DMS114 treated with DMSO at 0.1 percent for 48 hours (cell line): ENCODE data around the gene BMF.
A peak's percentile ranks its signal among the peaks of the same experiment; 100 is the strongest.
"Not testable (repeated sequence)": the region's sequence is repeated elsewhere in the genome, so short reads cannot be mapped to it uniquely, and the experiment has no call there.

Source experiments
- DNase-seq: peaks from one replicate; lab custom pipeline; 2025; ENCODE audit not compliant: unreplicated experiment; lab: John Stamatoyannopoulos, UW

BMF gene

DNA sequence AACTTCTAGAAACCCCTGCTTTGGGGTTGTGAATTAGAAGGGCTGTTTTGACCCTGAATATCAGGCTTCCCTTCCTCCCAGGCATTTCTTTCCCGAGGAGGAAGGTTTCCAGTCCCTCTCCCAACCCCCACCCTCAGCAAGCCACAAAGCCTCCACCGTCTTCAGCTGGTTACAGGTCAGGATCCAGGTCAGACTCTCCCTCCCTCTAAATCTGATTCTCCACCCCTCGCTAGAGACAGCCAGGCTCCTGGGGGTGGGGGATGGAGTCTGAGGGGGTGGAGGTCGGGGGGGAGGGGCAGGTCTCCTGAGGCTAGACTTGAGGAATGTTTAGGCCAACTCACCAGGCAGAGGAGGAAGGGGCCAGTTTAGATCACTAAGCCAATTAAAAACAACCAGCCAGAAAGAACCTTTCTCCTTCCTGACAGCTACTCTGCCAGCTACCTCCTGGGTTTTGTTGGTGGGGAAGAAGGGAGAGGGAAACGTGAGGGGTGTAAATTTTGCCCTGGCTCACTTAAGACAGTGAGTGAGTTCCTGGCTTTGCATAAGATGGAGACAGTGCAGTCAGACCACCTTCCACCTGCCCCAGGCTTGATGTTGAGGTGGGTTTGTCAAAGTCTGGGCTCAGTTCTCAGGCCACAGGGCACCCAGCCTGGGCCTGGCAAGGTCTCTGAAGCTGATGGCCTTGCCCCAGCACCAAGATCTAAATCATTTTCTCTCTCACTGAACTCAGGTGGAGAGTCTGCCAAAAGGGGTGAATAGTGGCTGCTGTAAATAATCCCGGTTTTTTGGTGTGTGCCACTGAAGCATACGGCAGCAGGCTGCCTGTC, 19.5 kb downstream of the BMF start:
- no peak for DNase-seq

DNA sequence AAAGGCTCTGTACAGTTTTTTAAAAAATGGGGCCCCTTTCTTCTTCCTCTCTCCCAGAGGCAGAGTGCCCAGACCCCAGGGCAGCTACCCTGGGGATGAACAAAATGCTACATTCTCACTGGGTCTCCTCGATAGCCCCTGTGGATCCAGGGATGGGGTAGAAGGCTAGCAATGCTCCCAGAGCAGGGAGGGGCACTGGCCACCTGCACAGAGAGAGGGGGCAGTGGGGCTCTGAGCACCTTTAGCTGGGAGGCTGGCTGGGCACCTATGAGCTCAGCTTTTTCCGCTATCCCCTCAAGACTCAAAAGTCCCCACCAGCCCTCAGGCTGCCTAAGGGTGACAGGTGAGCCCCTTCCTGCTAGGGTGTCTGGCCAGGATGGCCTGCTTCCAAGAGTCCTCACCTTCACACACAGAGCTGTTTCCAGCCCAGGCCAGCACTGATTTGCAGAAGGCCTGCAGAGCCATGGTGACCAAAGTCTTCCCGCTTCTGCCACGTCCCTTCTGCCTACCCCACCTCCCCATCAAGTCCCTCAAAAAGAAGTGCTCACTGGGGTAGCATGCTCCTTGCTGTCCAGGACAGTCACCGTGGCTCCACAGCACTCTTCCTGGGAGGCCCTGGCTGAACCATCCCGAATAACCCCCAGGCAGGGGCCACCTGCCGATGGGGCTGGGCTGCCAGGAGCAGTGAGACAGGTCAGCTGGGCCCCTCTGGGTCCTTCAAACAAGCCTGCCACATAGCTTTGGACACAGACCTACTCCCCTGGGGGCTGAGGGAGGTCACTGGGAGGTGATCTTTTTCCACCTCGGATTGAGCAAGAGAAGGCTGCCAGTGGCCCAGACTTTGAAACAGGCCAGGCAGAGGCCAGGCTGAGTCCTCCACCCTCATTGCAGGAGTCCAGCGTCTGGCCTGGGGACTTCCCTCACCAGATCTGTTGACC, 20.4 kb downstream of the BMF start:
- DNase-seq: no peak

DNA sequence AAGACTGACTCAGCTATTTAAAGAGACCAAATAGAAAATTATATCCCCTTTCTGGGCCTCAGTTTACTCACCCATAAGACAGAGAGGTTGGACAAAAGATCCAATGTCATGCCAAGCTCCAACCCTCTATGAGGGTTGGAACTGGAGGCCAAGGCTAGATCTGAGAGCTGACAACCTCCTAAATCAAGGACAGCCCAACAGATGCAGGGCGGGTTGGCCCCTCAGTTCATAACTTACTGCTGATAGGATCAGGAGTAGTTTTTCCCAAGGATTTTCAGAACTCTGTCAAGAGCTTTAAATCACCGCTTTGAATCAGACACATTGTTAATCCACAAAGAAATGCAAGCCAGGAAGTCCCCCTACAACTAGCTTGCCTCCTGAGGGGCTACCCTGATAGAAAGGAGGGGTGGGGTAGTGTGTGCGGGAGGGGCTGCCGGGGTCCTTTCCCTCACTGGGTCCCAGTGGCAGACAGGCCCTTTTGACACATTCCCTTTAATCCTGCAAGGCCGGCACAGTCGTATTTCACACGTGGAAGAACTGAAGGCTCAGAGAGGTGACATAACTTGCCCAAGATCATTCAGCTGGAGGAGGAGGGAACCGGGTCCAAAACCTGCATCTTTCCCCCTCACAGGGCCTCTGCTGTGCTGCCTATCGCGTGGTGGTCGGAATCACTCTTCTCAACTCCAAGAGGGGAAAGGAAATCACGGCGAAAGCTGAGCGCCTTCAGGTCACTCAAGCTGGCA, 21.4 kb downstream of the BMF start:
- DNase-seq: no peak

DNA sequence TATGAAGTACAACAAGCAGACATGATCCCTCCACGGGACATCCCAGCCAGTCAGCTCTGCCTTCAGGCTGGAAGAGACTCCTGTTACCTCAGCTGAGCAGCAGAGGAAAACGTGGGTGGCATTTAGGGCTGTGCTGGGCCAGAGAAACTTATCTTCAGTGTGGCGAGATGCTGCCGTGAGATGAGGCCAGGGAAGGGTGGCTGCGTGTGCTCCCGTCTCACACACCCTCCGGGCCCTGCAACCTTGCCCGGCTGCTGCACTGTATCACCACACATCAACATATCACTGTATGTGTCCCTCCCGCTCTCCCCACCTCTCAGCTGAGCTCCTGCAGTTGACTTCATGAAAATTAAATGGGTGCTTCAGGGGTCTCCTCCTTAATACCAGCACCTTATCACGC, 23.4 kb downstream of the BMF start:
- no peak for DNase-seq

DNA sequence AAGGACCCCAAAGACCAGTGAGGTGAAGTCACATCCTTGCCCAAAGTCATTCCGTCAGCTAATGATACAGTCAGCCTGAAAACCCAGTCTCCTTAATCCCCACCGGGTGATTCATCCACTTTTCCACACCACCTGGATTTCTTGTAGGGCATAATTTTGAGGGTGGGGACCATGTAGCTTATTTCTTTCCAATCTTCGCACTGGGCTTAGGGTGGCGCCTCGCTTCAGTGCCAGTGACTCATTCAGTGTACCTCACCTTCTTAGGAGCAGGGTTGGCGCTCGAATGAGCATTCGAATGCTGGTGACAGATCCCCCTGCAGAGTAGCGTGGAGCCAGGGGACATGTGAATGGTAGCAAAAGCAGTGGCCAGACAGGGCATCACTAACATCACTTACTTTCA, 24.0 kb downstream of the BMF start:
- no peak for DNase-seq

DNA sequence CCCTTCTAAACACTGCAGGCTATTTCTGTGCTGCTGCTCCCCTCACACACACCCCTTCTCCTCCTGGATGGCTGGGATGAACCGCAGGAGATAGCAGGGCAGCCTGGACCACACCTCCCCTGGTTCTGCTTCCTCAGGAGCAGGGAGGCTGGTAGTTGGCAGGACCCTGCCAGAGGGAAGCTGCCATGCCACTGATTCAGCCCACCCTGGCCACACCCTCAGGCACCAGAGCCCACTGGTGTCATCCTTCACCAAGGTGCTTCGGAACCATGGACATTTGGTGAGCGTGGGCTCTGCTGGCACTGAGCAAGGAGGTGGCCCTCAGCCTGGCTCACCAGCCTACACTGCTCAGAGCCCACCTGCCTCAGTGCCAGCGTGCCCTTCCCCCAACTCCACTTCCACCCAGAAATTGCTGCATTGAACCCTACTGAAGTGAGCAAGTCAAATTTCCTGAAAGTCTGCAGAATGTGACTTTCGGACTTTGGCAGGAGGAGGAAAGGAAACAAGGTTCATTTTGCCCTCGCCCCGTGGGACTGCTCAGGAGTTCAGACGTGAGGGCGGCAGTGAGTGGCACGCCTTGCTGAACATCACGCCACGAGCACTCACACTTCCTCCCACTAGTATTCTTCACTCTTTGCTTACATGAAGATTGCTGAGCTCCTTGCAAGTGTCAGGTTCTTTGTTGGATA, 26.3 kb downstream of the BMF start:
- DNase-seq: no peak

DNA sequence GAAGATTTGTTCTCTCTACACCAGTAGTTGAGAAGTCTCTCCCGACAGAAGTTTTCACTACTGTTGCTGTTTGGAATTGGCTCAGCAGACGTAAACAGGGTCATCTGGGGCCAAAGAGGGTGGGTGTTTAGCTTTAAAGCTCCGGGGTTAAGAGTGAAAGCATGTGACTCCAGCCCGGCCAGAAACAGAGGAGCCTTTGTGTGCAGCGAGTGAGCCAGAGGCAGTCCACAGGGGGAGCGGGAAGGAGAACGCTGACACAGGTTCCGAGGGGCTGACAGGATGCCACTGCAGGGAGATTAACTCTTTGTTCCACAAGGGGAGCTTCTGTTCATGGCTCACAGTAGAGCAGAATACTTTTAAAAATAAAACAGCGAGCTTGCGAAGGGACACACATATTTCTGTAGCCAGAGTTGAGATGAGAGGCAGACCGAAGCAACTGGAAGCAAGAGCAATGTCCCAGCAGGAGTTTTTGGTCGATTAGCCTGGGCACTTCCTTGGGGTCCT, 26.9 kb downstream of the BMF start:
- DNase-seq: peak; percentile 22

DNA sequence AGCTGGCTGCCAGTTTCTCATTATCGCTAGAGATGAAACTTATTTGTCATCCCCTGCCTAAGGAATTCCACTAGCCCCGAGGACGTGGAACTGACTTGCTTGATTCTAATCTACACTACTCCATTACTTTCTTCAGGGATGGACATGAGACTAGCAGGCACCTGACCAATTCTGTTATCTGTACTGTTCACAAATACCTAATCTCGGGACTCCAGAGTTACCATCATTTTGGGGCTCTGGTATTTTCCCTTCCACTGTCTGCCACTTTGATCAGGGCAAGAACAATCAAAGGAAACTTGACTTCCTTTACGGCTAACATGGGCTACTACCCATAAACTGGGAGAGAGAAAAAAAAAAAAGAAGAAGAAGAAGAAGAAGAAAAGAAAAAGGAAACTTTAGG, 27.8 kb downstream of the BMF start:
- DNase-seq: no peak

DNA sequence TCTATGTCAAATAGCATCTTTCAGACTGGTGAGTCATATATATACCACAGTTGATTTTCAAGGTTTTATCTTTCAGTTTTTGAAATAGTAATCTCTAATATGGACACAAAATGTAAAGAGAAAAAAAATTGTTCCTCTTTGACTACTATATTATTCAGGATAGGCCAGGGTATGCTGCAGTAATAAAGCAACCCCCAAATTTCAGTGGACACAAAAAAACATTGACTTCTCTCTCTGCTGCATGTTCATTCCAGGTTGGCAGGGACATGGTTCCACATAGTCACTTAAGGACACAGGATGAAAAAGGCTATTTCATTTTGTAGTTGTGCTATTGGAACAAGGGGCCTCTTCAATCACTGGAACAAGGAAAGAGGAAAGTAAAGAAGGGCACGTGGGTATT, 28.6 kb downstream of the BMF start:
- no peak for DNase-seq

DNA sequence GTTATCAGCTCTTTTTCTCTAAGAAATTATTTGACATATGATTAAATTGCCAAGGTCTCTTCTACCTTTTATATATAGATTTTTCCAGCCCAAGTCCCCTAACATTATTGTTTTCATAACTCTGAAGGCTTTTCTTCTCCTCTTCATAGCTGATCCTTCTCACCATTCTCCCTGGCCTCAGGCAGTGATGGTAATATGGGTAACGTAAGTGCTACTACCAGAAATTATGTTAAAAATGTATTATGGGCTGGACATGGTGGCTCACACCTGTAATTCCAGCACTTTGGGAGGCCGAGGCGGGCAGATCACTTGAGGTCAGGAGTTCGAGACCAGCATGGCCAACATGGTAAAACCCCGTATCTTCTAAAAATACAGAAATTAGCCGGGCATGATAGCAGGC, 29.2 kb downstream of the BMF start:
- DNase-seq: no peak

DNA sequence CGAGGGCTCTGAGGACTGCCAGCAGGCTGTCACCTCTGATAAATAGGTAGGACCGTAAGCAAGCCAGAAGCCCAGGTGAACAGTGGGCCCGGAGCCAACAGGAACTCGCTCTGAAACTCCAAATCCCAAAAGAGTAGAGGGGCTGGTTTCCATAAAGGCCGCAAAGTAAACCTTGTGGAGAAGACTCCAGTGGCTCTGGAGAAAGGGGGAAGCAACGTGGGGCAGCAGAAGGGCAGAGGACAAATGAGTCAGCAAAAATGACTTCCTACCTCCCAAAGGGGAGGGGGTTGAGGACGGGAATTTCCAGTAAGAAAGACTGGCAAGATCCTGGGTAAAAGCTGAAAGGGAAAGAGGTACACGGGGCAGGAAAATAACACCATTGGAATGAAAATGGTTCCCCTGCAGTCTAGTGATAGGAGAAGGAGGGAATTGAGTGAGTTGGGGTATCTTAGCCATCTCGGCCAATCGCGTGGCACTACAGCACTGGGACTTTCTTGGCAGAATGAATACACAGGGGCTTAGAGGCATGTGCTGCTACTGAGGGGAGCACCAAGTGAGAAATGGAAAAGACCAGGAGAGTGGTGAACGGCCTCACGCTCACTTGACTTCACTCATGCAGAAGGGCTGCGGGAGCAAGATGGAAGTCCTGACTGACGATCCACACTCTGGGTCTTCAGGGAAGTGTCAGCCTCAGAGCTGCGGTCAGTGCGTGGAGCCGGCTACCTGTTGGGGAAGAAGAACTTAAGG, 33.2 kb downstream of the BMF start:
- DNase-seq: no peak

DNA sequence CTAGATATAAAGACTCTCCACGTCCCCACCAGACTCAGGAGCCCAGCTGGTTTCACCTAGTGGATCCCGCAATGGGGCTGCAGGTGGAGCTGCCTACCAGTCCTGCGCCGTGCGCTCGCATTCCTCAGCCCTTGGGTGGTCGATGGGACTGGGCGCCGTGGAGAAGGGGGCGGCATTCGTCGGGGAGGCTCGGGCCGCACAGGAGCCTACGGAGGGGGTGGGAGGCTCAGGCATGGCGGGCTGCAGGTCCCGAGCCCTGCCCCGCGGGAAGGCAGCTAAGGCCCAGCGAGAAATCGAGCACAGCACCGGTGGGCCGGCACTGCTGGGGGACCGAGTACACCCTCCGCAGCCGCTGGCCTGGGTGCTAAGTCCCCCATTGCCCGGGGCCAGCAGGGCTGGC, 34.0 kb downstream of the BMF start:
- not testable (repeated sequence) for DNase-seq

DNA sequence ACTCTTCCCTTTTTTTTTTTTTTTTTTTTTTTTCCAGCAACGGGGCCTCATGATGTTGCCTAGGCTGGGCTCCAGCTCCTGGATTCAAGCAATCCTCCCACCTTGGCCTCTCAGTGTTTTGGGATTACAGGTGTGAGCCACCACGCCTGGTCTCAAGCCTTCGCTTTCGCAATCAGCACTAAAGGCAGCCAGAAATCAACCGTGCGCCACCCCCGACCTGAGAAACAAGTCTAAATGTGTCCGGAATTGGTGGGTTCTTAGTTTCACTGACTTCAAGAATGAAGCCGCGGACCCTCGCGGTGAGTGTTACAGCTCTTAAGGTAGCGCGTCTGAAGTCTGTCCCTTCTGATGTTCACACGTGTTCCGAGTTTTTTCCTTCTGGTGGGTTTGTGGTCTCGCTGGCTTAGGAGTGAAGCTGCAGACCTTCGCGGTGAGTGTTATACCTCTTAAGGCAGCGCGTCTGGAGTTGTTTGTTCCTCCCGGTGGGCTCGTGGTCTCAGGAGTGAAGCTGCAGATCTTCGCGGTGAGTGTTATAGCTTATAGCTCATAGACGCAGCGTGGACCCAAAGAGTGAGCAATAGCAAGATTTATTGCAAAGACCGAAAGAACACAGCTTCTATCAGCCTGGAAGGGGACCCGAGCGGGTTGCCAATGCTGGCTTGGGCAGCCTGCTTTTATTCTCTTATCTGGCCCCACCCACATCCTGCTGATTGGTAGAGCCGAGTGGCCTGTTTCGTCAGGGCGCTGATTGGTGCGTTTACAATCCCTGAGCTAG, 34.8 kb downstream of the BMF start:
- DNase-seq: not testable (repeated sequence)

DNA sequence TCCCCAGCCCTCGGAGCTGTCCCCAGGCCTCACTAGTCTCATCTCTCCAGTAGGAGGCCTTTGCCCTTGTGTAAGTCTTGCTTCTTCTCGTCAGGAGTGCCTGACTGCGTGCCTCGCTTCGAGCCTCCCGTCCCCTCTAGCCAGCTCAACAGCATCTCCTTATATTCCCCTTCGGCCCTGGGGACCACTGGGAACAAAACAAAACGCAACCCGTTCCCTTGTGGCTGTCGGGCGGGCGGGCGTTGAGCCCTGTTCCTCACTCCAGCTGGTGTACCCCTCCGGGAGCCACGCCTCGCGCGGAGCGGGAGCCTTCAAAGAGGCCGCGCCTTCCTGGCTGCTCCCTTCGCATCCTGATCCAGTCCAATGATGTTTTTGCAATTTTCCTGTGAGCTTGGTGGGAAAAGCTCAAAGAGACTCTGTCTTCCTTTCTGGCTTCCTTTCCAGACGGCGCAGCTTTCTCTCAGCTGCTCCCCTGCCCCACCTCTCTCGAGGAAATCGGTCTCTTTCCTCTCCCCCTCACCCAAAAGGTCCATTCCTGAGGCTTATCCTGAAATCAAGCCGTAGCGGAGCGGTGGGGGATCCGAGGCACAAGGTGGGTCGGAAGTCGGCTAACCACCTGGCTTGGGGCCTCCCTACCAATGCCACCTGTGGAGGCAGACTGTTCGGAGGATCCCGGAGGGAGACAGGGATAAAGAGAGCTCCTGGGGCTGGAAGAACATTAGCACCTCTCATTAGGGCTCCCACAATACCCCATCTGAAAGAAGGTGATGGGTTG, 36.3 kb downstream of the BMF start:
- DNase-seq: no peak

DNA sequence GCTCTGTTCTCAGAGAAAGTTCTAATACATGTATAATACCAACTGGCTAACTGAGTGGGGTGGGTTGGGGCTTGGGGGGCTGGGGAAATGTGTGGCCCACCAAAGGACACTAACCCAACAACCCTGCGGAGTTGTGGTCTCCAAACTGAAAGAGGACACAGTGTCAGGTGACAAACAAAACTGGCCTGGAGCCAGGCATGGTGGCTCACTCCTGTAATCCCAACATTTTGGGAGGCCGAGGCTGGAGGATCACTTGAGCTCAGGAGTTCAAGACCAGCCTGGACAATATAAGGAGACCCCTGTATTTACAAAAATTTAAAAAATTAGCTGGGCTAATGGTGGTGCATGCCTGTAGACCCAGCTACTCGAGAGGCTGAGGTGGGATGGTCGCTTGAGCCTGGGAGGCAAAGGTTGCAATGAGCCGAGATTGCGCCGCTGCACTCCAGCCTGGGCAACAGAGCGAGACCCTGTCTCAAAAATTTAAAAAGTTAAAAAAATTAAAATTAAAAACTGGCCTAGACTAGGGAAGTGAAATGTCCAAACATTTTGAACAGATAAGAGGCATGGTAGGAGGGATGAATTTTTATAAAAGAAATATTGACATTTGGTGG, 38.0 kb downstream of the BMF start:
- no peak for DNase-seq

DNA sequence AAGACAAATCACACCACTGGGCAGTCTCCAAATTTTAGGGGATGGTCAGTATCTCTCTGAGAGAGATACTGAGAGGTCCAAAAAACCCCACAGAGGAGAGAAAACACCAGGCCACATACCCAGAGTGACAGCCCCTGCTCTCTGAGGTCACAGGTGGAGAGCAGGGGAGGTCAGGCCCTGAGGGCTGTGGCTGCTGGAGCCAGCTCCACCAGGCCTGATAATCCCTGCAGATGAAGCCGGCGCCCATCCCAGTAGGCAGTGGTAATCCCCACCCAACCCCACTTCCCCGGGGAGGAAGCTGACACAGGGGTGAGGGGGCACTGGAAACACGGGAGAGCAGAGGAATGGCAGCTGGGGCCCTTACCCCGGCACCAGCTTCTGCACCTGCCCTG, 38.5 kb downstream of the BMF start:
- no peak for DNase-seq

DNA sequence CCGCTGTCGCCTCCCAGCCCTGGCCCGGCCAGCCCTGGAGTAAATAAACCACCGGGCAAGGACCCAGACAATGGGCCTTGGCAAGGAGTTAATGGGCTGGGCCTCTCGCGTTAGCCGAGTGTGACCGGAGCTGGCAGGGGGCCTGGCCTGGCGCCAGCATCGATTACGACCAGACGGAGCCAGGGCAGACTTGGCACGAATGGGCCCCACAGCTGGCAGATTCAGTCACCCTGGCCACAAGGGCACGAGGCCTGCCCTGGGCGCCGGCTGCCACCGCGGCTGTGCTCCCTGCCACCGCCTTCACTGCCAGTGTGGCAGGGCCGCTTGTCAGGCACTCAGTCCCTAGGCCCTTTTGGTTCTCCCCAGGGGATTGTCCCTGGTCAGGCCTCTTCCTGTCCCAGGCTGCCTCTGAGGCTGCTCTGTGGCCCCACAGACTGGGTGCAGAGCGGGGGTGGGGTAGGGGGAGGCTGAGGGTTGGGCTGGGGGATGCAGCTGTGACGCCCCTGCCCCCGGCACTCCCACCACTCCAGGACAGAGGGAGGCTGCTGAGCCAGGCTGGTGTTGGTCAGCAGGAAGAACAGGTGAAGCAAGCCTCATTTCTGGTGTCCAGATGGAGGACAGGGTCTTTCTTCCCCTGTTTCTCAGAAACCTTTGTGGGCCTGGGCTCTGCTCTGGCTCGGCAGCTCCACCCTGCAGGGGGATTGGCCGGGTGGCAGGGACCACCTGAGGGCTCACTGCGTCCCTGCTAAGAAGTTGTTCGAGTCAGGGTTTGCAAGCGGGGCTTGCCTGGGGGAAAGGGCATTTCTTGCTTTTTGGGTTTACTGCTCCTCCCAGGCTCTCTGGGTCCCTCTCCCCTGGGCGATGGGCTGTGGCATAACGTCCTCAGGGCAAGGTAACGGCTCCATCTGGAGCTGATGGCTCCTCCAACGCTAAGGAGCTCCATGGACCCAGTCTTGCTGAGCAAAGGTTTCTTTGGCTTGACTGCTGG, 39.2 kb downstream of the BMF start:
- DNase-seq: no peak
